HG03064 (cell line): Measurements from ENCODE around the gene MOAP1.
"Not testable (repeated sequence)": the region's sequence is repeated elsewhere in the genome, so short reads cannot be mapped to it uniquely, and the experiment has no call there.

Experiments
- ATAC-seq: cut with Tn5 transposase; IDR thresholded peaks from one replicate; pipeline ENCODE4 v1.9.1; 2021; ENCODE audit warnings: low read depth; ENCODE audit not compliant: unreplicated experiment

MOAP1 gene

DNA sequence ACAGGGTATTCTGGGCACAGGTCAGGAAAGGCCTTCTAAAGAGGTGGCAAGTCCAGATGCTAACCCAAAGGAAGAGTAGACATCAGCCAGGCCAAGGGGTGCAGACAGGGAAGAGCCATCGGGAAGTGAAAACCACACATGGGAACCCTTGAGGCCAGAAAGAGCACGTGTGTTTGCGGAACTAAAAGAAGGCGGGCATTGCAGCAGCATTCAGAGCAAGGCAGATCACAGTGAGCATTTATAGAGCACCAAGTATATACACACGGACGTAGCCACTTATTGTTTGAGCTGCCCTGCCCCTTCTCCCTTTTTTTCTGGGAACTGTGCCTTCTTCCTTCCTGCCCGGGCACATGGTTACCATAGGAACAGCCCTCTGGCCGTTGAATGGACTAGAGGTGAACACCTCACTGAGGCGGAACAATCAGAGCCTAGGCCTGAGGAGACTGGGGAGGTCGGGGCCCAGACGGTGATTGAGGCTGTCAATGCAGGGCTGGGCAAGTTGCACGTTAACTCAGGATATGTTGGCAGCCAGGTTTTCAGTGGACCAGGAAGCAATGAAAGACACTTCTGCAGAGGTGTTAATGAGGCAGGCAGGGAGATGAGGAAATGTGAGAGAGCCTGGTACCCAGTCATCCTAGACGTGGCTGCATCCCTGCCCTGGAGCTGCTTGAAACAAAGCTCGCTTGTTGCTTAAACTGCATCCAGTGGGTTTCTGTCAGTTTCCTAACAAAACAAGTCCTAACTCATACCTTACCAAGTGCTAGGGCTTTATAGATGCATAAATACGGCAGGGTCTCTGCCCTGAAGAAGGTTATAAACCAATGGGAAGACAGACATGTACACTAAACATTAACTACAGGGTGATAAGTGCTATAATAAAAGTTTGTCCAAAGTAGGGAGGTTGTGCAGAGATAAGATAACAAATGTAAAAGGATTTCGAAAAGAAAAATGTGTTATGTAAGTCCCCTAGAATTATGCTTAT is 34.2 kb downstream of the MOAP1 start:
- ATAC-seq: no peak

- no peak for ATAC-seq
Measured at GRCh38 chr14:93148979-93149378, 35.7 kb downstream of the MOAP1 start.

DNA sequence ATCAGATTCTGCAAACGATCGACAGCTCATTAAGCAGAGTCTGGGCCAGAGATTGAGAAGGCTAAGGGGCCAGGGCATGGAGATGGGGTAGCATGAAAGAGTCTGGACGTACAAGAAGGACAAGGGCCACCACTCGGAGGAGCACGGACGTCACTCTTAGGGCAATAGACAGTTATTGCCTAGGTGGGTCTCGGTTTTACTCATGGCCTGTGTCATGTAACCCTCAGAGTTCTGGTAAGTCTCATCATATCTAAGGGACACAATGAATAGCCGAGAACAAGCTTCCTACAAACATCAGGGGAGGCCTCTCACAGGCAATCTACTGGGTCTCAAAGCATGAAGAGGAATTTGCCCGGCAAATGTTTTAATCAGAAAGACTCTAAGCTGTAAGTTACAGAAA is 38.6 kb downstream of the MOAP1 start:
- no peak for ATAC-seq

GRCh38 chr14:93142854-93143652 is 41.6 kb downstream of the MOAP1 start:
- ATAC-seq: no peak

DNA sequence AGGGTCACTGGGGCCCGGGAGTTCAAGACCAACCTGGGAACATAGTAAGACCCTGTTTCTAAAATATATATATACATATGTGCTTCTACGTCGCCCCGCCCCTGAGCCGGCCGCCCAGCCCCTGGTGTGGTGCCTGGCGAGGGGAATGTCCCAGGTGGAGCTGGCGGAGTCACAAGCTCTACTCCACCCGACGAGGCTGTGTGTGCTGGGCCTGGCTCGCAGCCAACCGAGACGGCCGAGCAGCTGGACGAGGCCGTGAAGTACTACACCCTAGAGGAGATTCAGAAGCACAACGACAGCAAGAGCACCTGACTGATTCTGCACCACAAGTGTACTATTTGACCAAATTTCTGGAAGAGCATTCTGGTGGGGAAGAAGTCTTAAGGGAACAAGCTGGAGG is 46.8 kb downstream of the MOAP1 start:
- ATAC-seq: no peak

DNA sequence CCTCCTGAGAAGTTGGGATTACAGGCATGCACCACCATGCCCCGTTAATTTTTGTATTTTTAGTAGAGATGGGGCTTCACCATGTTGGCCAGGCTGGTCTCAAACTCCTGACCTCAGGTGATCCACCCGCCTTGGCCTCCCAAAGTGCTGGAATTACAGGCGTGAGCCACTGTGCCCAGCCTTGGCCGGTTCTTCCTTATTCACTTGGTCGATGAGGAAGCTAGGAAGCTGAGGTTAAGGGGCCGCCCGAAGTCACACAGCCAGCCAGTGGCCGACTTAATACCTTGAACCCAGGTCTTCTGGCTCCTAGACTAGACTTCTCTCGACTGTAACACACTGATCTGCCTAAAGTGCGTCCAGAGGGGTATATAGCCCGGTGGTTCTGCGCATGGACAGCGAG is 48.2 kb downstream of the MOAP1 start:
- not testable (repeated sequence) for ATAC-seq

GRCh38 chr14:93136009-93136408 is 48.7 kb downstream of the MOAP1 start:
- ATAC-seq: no peak

GRCh38 chr14:93135399-93135798 is 49.3 kb downstream of the MOAP1 start:
- ATAC-seq: no peak

GRCh38 chr14:93133464-93133863 is 51.2 kb downstream of the MOAP1 start:
- no peak for ATAC-seq

DNA sequence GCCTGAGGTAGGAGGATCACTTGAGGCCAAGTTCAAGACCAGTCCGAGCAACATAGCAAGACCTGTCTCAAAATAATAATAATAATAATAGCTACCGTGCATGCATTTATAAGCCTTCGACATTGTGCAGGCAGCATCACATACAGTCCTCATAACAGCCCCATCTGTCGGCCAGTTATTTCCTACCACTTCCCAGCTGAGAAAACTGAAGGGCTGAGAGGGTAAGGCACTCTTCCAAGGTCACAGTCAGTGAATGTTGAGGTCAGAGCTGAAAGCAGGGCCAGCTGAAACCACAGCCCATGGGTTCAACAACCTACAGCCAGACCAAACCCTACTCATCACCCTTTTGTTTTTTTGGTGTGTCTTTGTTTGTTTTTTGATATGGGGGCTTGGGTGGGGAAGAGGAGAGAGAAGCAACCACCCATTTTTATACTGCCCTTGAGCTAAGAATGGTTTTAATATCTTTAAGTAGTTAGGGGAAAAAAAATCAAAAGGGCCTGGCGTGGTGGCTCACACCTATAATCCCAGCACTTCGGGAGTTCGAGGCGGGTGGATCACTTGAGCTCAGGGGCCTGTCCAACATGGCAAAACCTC is 52.1 kb downstream of the MOAP1 start:
- no peak for ATAC-seq
